Testis (tissue), 2 donors: ENCODE measurements around the gene PEX6.

Experiments used
- POLR2A ChIP-seq: fragments of 450-650 bp; IDR thresholded peaks from one replicate; pipeline ENCODE4 v1.6.1; 2017; ENCODE audit warnings: antibody characterized with exemption, mild to moderate bottlenecking, moderate library complexity
- TF ChIP-seq, protein P1 (sequence below), 3 experiments: fragments of 450-650 bp in 2 of 3; fragments of 200-600 bp in 1 of 3; sonication (generic) in 1 of 3; IDR thresholded peaks; one replicate each; pipeline ENCODE4 v1.5.1; 2016 to 2019; ENCODE audit warnings: antibody characterized with exemption in 3 of 3, mild to moderate bottlenecking in 2 of 3, moderate library complexity in 1 of 3

DNA sequence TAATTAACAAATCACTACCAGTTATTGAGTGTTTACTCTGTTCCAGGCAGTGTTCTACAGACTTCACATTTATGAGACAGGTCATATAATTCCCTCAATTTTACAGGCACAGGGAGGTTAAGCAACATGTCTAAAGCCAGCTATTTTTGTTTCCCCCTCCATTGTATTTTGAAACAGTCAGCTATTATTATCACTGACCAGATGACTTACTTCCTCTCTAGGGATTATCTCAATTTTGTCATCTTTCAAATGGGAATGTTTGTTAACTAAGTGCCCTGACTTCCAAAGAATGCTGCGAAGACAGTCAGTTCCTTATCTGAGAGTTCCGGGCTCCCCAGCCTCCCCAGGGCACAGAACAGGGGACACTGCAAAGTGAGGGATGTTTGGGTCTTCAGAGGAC, 55.3 kb downstream of the PEX6 start:
- TF ChIP-seq, protein P1, sequence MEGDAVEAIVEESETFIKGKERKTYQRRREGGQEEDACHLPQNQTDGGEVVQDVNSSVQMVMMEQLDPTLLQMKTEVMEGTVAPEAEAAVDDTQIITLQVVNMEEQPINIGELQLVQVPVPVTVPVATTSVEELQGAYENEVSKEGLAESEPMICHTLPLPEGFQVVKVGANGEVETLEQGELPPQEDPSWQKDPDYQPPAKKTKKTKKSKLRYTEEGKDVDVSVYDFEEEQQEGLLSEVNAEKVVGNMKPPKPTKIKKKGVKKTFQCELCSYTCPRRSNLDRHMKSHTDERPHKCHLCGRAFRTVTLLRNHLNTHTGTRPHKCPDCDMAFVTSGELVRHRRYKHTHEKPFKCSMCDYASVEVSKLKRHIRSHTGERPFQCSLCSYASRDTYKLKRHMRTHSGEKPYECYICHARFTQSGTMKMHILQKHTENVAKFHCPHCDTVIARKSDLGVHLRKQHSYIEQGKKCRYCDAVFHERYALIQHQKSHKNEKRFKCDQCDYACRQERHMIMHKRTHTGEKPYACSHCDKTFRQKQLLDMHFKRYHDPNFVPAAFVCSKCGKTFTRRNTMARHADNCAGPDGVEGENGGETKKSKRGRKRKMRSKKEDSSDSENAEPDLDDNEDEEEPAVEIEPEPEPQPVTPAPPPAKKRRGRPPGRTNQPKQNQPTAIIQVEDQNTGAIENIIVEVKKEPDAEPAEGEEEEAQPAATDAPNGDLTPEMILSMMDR (IDR thresholded peaks at IDR 0.05) = no peak
- no peak for TF ChIP-seq POLR2A
